Right lobe of liver (tissue), 4 donors: ENCODE data around the gene CCSER1.

Source experiments
- POLR2A ChIP-seq: fragments of 450-650 bp; IDR thresholded peaks from one replicate; pipeline ENCODE4 v1.6.1; 2017; ENCODE audit warnings: antibody characterized with exemption, mild to moderate bottlenecking
- TF ChIP-seq, protein P1 (sequence below), 4 donors: fragments of 200-600 bp in 3 of 4; fragments of 450-650 bp in 1 of 4; IDR thresholded peaks; one replicate each; pipeline versions ENCODE4 v1.5.1 to v1.8.0; 2016 to 2022; ENCODE audit warnings: antibody characterized with exemption in 4 of 4, mild to moderate bottlenecking in 2 of 4
- donor health status: DM: no; HTN: no; CAD: no.
- donor health status: DM: no; HTN: no; CAD: no.
- donor health status: DM: no; HTN: yes; CAD: no.

DNA sequence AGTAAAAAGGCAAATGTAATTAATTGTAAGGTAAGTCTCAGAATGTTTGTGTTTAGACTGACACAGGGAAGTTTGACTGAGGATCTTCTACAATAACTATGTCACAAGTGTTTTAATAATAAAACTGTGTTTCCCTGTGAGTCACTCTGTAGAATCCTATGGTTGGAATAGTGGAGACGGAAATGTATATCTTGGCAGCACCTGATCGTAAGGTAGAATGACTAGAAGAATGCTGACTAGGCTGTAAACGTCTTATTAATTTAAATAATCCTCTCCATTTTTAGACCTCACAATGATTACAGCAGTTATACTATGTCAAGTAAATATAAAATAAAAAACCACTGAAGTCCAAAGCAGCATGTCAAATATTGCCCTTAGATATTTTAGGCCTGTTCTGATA is 266.0 kb downstream of the CCSER1 start:
- no peak for TF ChIP-seq POLR2A
- TF ChIP-seq, protein P1, sequence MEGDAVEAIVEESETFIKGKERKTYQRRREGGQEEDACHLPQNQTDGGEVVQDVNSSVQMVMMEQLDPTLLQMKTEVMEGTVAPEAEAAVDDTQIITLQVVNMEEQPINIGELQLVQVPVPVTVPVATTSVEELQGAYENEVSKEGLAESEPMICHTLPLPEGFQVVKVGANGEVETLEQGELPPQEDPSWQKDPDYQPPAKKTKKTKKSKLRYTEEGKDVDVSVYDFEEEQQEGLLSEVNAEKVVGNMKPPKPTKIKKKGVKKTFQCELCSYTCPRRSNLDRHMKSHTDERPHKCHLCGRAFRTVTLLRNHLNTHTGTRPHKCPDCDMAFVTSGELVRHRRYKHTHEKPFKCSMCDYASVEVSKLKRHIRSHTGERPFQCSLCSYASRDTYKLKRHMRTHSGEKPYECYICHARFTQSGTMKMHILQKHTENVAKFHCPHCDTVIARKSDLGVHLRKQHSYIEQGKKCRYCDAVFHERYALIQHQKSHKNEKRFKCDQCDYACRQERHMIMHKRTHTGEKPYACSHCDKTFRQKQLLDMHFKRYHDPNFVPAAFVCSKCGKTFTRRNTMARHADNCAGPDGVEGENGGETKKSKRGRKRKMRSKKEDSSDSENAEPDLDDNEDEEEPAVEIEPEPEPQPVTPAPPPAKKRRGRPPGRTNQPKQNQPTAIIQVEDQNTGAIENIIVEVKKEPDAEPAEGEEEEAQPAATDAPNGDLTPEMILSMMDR (IDR thresholded peaks at IDR 0.05), result no peak
